GM23248 (cell line): Measurements from ENCODE around the gene SPRR5. TPM values are rescaled to one million over a fixed set of nuclear protein-coding genes. Genes with fewer than 3 reads are reported as not detected.

Source experiments
- DNase-seq: peaks from one replicate; pipeline ENCODE4 v3.0.0-alpha.2; 2015
- H2AFZ ChIP-seq: fragments of 200-600 bp; sonication (generic); 2 replicates; pipeline ENCODE4 v1.6.1; 2016; ENCODE audit warnings: antibody characterized with exemption
- H3F3A ChIP-seq: fragments of 200-600 bp; sonication (generic); 2 replicates; pipeline ENCODE4 v1.6.1; 2016; ENCODE audit warnings: mild to moderate bottlenecking, antibody characterized with exemption, mixed run types; ENCODE audit not compliant: insufficient read depth
- H3K27ac ChIP-seq: fragments of 200-600 bp; sonication (generic); 2 replicates; pipeline ENCODE4 v1.5.1; 2016; ENCODE audit warnings: mild to moderate bottlenecking
- H3K27me3 ChIP-seq: fragments of 200-600 bp; sonication (generic); replicated peaks from 2 replicates; pipeline ENCODE4 v1.6.1; 2016; ENCODE audit warnings: mild to moderate bottlenecking; ENCODE audit not compliant: insufficient read depth
- H3K36me3 ChIP-seq: fragments of 200-600 bp; sonication (generic); 2 replicates; pipeline ENCODE4 v1.6.1; 2016; ENCODE audit warnings: low read depth, mild to moderate bottlenecking
- H3K4me1 ChIP-seq: fragments of 200-600 bp; sonication (generic); 2 replicates; pipeline ENCODE4 v1.6.1; 2016; ENCODE audit warnings: mild to moderate bottlenecking; ENCODE audit not compliant: insufficient read depth
- H3K4me2 ChIP-seq: fragments of 200-600 bp; sonication (generic); one replicate; pipeline ENCODE4 v1.6.1; 2016; ENCODE audit warnings: mild to moderate bottlenecking; ENCODE audit not compliant: unreplicated experiment
- H3K4me3 ChIP-seq: fragments of 200-600 bp; sonication (generic); 2 replicates; pipeline ENCODE4 v1.5.1; 2016; ENCODE audit warnings: mild to moderate bottlenecking
- H3K79me2 ChIP-seq: fragments of 200-600 bp; sonication (generic); 2 replicates; pipeline ENCODE4 v1.6.1; 2016; ENCODE audit warnings: mild to moderate bottlenecking; ENCODE audit not compliant: insufficient read depth
- H3K9ac ChIP-seq: fragments of 200-600 bp; sonication (generic); 2 replicates; pipeline ENCODE4 v1.6.1; 2016; ENCODE audit warnings: mild to moderate bottlenecking
- H3K9me2 ChIP-seq: fragments of 200-600 bp; sonication (generic); 2 replicates; pipeline ENCODE4 v1.6.1; 2016; ENCODE audit warnings: mixed run types, mild to moderate bottlenecking, moderate library complexity; ENCODE audit not compliant: insufficient read depth
- H3K9me3 ChIP-seq: fragments of 200-600 bp; sonication (generic); one replicate; pipeline ENCODE4 v1.6.1; 2017; ENCODE audit warnings: low read depth
- H4K20me1 ChIP-seq: fragments of 200-600 bp; sonication (generic); 2 replicates; pipeline ENCODE4 v1.6.0; 2016; ENCODE audit not compliant: insufficient read depth
- EZH2 ChIP-seq: fragments of 200-600 bp; sonication (generic); IDR thresholded peaks from 2 replicates; pipeline ENCODE4 v1.6.1; 2018; ENCODE audit warnings: antibody characterized with exemption, mild to moderate bottlenecking; ENCODE audit not compliant: insufficient read depth, poor library complexity, severe bottlenecking
- EZH2phosphoT487 ChIP-seq: fragments of 200-600 bp; sonication (generic); IDR thresholded peaks from 2 replicates; pipeline ENCODE4 v1.6.1; 2018; ENCODE audit warnings: antibody characterized with exemption, moderate library complexity, mild to moderate bottlenecking, low read depth; ENCODE audit not compliant: insufficient read depth
- WGBS, 2 experiments: methylation state at CpG; one replicate each; pipeline ENCODE4 v1.1.6; 2015 to 2017; ENCODE audit warnings: low lambda C conversion rate in 2 of 2, low coverage in 1 of 2; ENCODE audit errors: missing lambda C conversion rate in 2 of 2; 5-methylcytosine and 5-hydroxymethylcytosine counted together
- in situ Hi-C: fragments of 300-500 bp; cut with MboI; formaldehyde crosslinking; loops from 2 replicates; pipeline ENCODE4 v1.15.0; 2020
- polyA plus RNA-seq: library from polyadenylated mRNA; unstranded; fragments of >200 nt; fragmentation: Nextera tagmentation; extraction: Ambion mirVana; gene quantifications from 2 replicates; pipeline ENCODE4 v1.2.1, GENCODE V29; 2016
- total RNA-seq: library from RNA; depleted of rRNA; stranded (reverse); fragments of >200 nt; shearing (Covaris generic); gene quantifications from 2 replicates; pipeline ENCODE4 v1.2.3, GENCODE V29; 2014

The SPRR5 gene
- total and polyA plus RNA-seq, 2 experiments from 2014 or later = not detected

DNA sequence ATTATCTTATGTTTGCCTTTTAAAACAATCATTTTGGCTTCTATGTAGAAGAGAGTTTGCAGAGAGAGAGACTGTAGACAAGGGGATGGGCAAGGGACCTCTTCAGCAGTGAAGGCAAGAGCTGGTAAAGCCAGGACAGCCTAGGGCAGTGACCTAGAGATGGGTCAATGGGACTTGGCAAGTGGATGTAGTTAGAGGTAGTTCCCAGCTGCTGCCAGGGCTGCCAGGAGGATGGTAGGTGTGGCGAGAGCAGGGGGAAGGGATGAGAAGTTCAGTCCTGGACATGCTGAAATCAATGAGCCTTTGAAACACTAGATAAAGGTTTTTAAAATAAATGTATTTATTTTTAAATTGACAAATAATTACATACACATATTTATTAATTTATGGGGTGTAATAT, 6.4 kb upstream of the SPRR5 start:
- no peak for DNase-seq
- TF ChIP-seq EZH2 (no peak), EZH2phosphoT487 (no peak)
- Histone ChIP-seq H2AFZ (no peak overlapping the region), H3K4me1 (no peaks in the 10 kb centered on the region), H3K9me3 (no peaks in the 10 kb centered on the region), H3K36me3 (no peaks in the 10 kb centered on the region), H3K4me3 (no peak overlapping the region), H3F3A (no peaks in the 10 kb centered on the region), H3K79me2 (no peaks in the 10 kb centered on the region), H3K9ac (no peak overlapping the region), H3K27ac (no peak overlapping the region), H3K9me2 (no peaks in the 10 kb centered on the region), H4K20me1 (no peaks in the 10 kb centered on the region), H3K27me3 (no peaks in the 10 kb centered on the region), H3K4me2 (no peak overlapping the region)
- 19 to 27% methylated on average over 1 of the region's 1 CpG for WGBS, 2 experiments
- in situ Hi-C loops = no loop called here

DNA sequence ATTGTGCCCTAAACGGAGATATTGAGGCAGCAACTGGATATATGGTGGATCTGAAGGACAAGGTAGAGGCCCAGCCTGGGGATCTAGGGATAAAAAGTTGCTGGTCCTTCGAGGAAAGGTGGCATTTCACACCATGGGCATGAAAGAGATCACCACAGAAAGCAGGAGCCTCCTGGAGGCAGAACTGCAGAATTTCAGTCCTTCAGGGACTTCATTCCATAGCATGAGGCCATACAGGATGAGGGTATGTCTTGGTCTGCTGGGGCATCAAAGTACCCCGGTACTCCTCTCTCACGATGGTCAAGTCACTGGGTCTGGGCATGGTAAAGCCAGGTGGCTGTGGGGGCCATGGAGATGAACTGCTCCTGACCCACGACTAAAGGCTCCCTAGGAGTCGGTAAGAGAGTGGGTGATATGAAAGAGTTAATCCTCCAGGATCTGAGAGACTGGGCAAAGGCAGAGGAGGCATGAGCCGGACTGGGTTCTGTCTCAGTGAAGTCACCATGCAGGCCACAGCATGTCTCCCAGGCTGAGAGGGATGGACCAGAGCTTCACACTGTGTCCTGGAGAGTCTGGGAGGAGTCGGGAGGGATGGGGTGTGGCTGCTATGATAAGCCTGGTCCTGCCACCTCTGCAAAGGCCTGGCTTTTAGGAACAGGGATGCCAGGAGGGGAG, 5.8 kb upstream of the SPRR5 start:
- H3K27ac ChIP-seq = no peak overlapping the region
- H2AFZ ChIP-seq = no peak overlapping the region
- H3K9me2 ChIP-seq = no peaks in the 10 kb centered on the region
- in situ Hi-C loops = no loop called here
- H3K9ac ChIP-seq = no peak overlapping the region
- H3K4me3 ChIP-seq = no peak overlapping the region
- H3K27me3 ChIP-seq = no peaks in the 10 kb centered on the region
- H3F3A ChIP-seq = no peaks in the 10 kb centered on the region
- H4K20me1 ChIP-seq = no peaks in the 10 kb centered on the region
- H3K9me3 ChIP-seq = no peaks in the 10 kb centered on the region
- no peaks in the 10 kb centered on the region for H3K79me2 ChIP-seq
- DNase-seq = no peak
- no peaks in the 10 kb centered on the region for H3K4me1 ChIP-seq
- H3K4me2 ChIP-seq = no peak overlapping the region
- WGBS, 2 experiments = 23 to 35% methylated on average over 8 of the region's 8 CpGs
- H3K36me3 ChIP-seq = no peaks in the 10 kb centered on the region
- TF ChIP-seq EZH2phosphoT487 (no peak), EZH2 (no peak)

DNA sequence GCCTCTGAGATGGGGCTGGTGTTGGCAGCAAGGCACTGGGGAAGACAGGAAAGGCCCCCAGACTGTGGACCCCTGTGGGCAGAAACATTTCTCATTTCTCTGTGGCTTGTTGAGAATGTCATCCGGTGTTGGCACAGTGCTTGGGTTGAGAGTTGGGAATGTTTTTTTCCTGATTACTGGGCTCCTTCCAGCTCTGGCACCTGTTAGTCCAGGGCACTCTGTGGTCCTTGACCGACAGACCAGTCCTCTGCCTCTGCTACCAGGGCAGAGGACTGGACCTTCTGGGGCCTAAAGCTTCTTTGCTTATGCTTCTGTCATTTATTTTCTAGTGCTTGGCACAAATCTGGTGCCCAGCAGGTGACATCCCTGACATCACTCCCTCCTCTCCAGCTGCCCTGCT, 4.8 kb upstream of the SPRR5 start:
- Histone ChIP-seq H3K4me1 (no peaks in the 10 kb centered on the region), H3K79me2 (no peaks in the 10 kb centered on the region), H3K27me3 (0 out of 2 replicates have a peak, but pooled peaks cover under 1% of the 10 kb centered on the region), H3K9ac (no peak overlapping the region), H3K36me3 (no peaks in the 10 kb centered on the region), H3K27ac (no peak overlapping the region), H2AFZ (no peak overlapping the region), H3K9me2 (no peaks in the 10 kb centered on the region), H3F3A (no peaks in the 10 kb centered on the region), H3K4me2 (no peak overlapping the region), H3K9me3 (no peaks in the 10 kb centered on the region), H3K4me3 (no peak overlapping the region), H4K20me1 (no peaks in the 10 kb centered on the region)
- in situ Hi-C loops = no loop called here
- WGBS, 2 experiments = 32 to 37% methylated on average over 2 of the region's 2 CpGs
- no peak for DNase-seq
- no peak for TF ChIP-seq EZH2
- TF ChIP-seq EZH2phosphoT487 = no peak

DNA sequence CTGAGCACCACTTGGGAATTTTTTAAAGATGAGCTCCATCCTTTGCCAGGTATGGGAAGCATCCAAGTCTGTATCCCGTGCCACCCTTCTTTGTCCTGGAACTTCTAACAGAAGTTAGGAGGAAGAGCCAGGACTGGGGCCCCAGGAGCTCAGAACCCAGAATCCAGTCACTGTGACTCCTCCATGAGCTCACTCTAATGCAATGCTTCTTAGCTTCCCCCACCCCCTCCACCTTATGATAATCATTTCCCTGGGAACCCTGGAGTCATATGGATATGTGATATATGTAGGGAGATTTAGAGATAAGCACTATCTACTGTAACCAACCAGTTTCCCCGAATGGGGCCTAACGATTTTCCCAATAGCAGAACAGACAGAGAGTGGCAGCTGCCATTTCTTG, 758 bp upstream of the SPRR5 start:
- H3K4me2 ChIP-seq = no peak overlapping the region
- WGBS, 2 experiments = 36 to 40% methylated on average over 3 of the region's 3 CpGs
- no peak overlapping the region for H3K27ac ChIP-seq
- peaks cover 8% of the 10 kb centered on the region; the same call in 1 of the 2 replicates for H3K27me3 ChIP-seq
- H3F3A ChIP-seq = no peaks in the 10 kb centered on the region
- H3K4me3 ChIP-seq = no peak overlapping the region
- in situ Hi-C loops = no loop called here
- no peaks in the 10 kb centered on the region for H4K20me1 ChIP-seq
- DNase-seq = peak; percentile 10
- H3K36me3 ChIP-seq = no peaks in the 10 kb centered on the region
- no peak overlapping the region for H3K9ac ChIP-seq
- TF ChIP-seq EZH2phosphoT487 (no peak), EZH2 (no peak)
- H3K9me3 ChIP-seq = no peaks in the 10 kb centered on the region
- no peaks in the 10 kb centered on the region for H3K9me2 ChIP-seq
- H3K79me2 ChIP-seq = no peaks in the 10 kb centered on the region
- H3K4me1 ChIP-seq = no peaks in the 10 kb centered on the region
- H2AFZ ChIP-seq = no peak overlapping the region
